HepG2 (cell line): ENCODE measurements around the gene RPS6KA5. TPM values are rescaled to one million over a fixed set of nuclear protein-coding genes. Genes with fewer than 3 reads are reported as not detected.

Experiments
- ATAC-seq: fragments of 200-7000 bp; cut with Tn5 transposase; 3 replicates; pipeline ENCODE4 v1.9.1; 2020; ENCODE audit warnings: mild to moderate bottlenecking, moderate library complexity
- BruUV-seq: library from RNA; stranded (reverse); fragments of 400-500 nt; replicated peaks from 2 replicates; lab custom pipeline; 2021; lab: Mats Ljungman, UMichigan
- CTCF ChIA-PET: fragments of 300-600 bp; formaldehyde crosslinking; extraction: SDS; loops from one replicate; lab custom pipeline; 2021; ENCODE audit warnings: low total read pairs, inconsistent platforms, low intra/inter-chr PET ratio; lab: Yijun Ruan, JAX
- POLR2A ChIA-PET: fragments of 350-600 bp; sonication (Branson Sonifier 250); formaldehyde crosslinking; loops from one replicate; lab custom pipeline; 2020; ENCODE audit warnings: antibody characterized with exemption, inconsistent platforms; lab: Yijun Ruan, JAX
- DNase-seq: peaks from one replicate; pipeline ENCODE4 v3.0.0-alpha.2; 2015; ENCODE audit warnings: low spot score
- FAIRE-seq: peaks from 3 replicates; lab custom pipeline; 2011; peaks lifted over from hg19 to GRCh38; lab: Jason Lieb, UNC
- H2AFZ ChIP-seq: one replicate; pipeline ENCODE4 v1.6.1; 2011; ENCODE audit warnings: low read length, inconsistent platforms
- H3K27ac ChIP-seq: fragments of 300-600 bp; 3 replicates; pipeline ENCODE4 v1.8.0; 2011; ENCODE audit warnings: mixed run types, mild to moderate bottlenecking, mixed read lengths, low read length, inconsistent platforms; ENCODE audit not compliant: insufficient read depth; ENCODE audit errors: extremely low read length
- H3K27me3 ChIP-seq, 2 experiments: fragments of 200-600 bp in 1 of 2; 2 replicates in 1 of 2; 3 replicates in 1 of 2; pipeline versions ENCODE4 v1.6.0 to v1.8.0; 2011; ENCODE audit warnings: low read length in 2 of 2, mild to moderate bottlenecking in 2 of 2, moderate library complexity in 2 of 2, inconsistent platforms in 1 of 2; ENCODE audit not compliant: insufficient read depth in 2 of 2, control insufficient read depth in 1 of 2
- H3K36me3 ChIP-seq, 2 experiments: fragments of 200-600 bp in 1 of 2; replicated peaks in 1 of 2; 2 replicates in 1 of 2; 3 replicates in 1 of 2; pipeline versions ENCODE4 v1.5.1 to v1.8.0; 2011; ENCODE audit warnings: low read length in 2 of 2, inconsistent platforms in 1 of 2; ENCODE audit not compliant: insufficient read depth in 2 of 2, control insufficient read depth in 1 of 2
- H3K4me1 ChIP-seq: 2 replicates; pipeline ENCODE4 v1.5.1; 2012; ENCODE audit warnings: low read length, inconsistent platforms; ENCODE audit not compliant: insufficient read depth
- H3K4me2 ChIP-seq: 2 replicates; pipeline ENCODE4 v1.6.0; 2011; ENCODE audit warnings: low read depth, low read length, inconsistent platforms
- H3K4me3 ChIP-seq, 3 experiments: fragments of 200-600 bp in 1 of 3; sonication (generic), shearing (Covaris generic) in 1 of 3; replicated peaks in 1 of 3; 2 replicates each; pipeline ENCODE4 v1.5.1; 2011 to 2016; ENCODE audit warnings: low read length in 3 of 3, inconsistent platforms in 2 of 3, low read depth in 2 of 3, mild to moderate bottlenecking in 2 of 3, control low read depth in 1 of 3, mixed read lengths in 1 of 3; ENCODE audit not compliant: insufficient read depth in 1 of 3
- H3K79me2 ChIP-seq: one replicate; pipeline ENCODE4 v1.6.1; 2011; ENCODE audit warnings: low read length, inconsistent platforms; ENCODE audit not compliant: insufficient read depth
- H3K9ac ChIP-seq: 2 replicates; pipeline ENCODE4 v1.6.0; 2011; ENCODE audit warnings: mild to moderate bottlenecking, low read depth, low read length, inconsistent platforms; ENCODE audit not compliant: insufficient read depth
- H3K9me3 ChIP-seq: 2 replicates; pipeline ENCODE4 v1.5.1; 2012; ENCODE audit warnings: mild to moderate bottlenecking, low read length
- H4K20me1 ChIP-seq: 2 replicates; pipeline ENCODE4 v1.6.0; 2011; ENCODE audit warnings: inconsistent platforms, mild to moderate bottlenecking, low read length, moderate library complexity; ENCODE audit not compliant: insufficient read depth
- ERF ChIP-seq: IDR thresholded peaks from 2 replicates; pipeline ENCODE4 v1.6.1; 2018; ENCODE audit warnings: missing biosample characterization, missing genetic modification reagents
- GTF2F1 ChIP-seq: fragments of 150-350 bp; IDR thresholded peaks from 2 replicates; pipeline ENCODE4 v1.6.1; 2014; ENCODE audit warnings: low read length
- HMG20B ChIP-seq: conservative IDR thresholded peaks from 2 replicates; pipeline ENCODE4 v1.6.1; 2016; ENCODE audit warnings: missing genetic modification reagents, missing compliant biosample characterization
- HNF4A ChIP-seq: sonication (generic); formaldehyde crosslinking; IDR thresholded peaks from 2 replicates; pipeline ENCODE4 v1.4.0; 2020; ENCODE audit warnings: missing genetic modification reagents
- NCOR1 ChIP-seq: fragments of 200-600 bp; sonication (generic); IDR thresholded peaks from 2 replicates; pipeline ENCODE4 v1.7.0; 2017; ENCODE audit warnings: antibody characterized with exemption, low read length, borderline replicate concordance
- POLR2A ChIP-seq, 2 experiments: IDR thresholded peaks; 2 replicates each; pipeline ENCODE4 v1.6.1; 2011; ENCODE audit warnings: low read depth in 2 of 2, low read length in 2 of 2, mild to moderate bottlenecking in 1 of 2, moderate library complexity in 1 of 2; ENCODE audit not compliant: insufficient read depth in 1 of 2
- SP4 ChIP-seq: sonication (generic); formaldehyde crosslinking; IDR thresholded peaks from 2 replicates; pipeline ENCODE4 v1.8.1; 2023; ENCODE audit warnings: mild to moderate bottlenecking, missing genetic modification reagents
- TCF7 ChIP-seq: sonication (generic); IDR thresholded peaks from 2 replicates; pipeline ENCODE4 v1.6.1; 2016; ENCODE audit warnings: antibody characterized with exemption, low read depth
- ZNF160 ChIP-seq: sonication (generic); formaldehyde crosslinking; IDR thresholded peaks from 2 replicates; pipeline ENCODE4 v1.8.0; 2022; ENCODE audit warnings: mild to moderate bottlenecking, inconsistent platforms, missing genetic modification reagents
- ZNF24 ChIP-seq: fragments of 450-650 bp; IDR thresholded peaks from 2 replicates; pipeline ENCODE4 v1.6.1; 2017; ENCODE audit warnings: antibody characterized with exemption, mild to moderate bottlenecking
- ZNF260 ChIP-seq: sonication (generic); formaldehyde crosslinking; IDR thresholded peaks from 2 replicates; pipeline ENCODE4 v1.4.0; 2020; ENCODE audit warnings: missing genetic modification reagents, low read depth, mild to moderate bottlenecking, borderline replicate concordance
- ZZZ3 ChIP-seq: sonication (generic); formaldehyde crosslinking; IDR thresholded peaks from 2 replicates; pipeline ENCODE4 v1.4.0; 2020; ENCODE audit warnings: missing genetic modification reagents, mild to moderate bottlenecking, borderline replicate concordance
- WGBS: methylation state at CpG from one replicate; pipeline ENCODE4 v1.1.6; 2017; ENCODE audit warnings: low lambda C conversion rate; 5-methylcytosine and 5-hydroxymethylcytosine counted together
- in situ Hi-C: cut with HindIII; loops from 2 replicates; pipeline ENCODE4 v1.10.0; 2017; ENCODE audit warnings: low pct_unique_long_range_greater_than_20kb; ENCODE audit not compliant: extremely low pct_ligation_motif_present
- intact Hi-C: fragments of 100-400 bp; cut with micrococcal nuclease; formaldehyde crosslinking; loops from one replicate; pipeline ENCODE4 v1.10.0; 2022; ENCODE audit not compliant: unreplicated experiment
- polyA plus RNA-seq, 8 experiments: library from polyadenylated mRNA; depleted of rRNA in 3 of 8; stranded (reverse) in 7 of 8; unstranded in 1 of 8; fragments of >200 nt; fragmentation: Illumina TruSeq in 4 of 8; extraction: Trizol in 4 of 8; gene quantifications; 2 replicates each; pipeline versions ENCODE4 v1.2.1 to v1.2.3, GENCODE V29; 2011 to 2016; ENCODE audit warnings: low read depth in 4 of 8, missing spikeins in 1 of 8, mixed read lengths in 1 of 8; ENCODE audit not compliant: insufficient read depth in 1 of 8
- total RNA-seq, 5 experiments: library from RNA; depleted of rRNA; stranded (reverse); fragments of >200 nt; fragmentation: Illumina TruSeq; extraction: Trizol; gene quantifications; 2 replicates each; pipeline ENCODE4 v1.2.3, GENCODE V29; 2016; ENCODE audit warnings: low read depth in 1 of 5
- TF ChIP-seq, protein P1 (sequence below): IDR thresholded peaks from 2 replicates; pipeline ENCODE4 v1.6.1; 2016; ENCODE audit warnings: mild to moderate bottlenecking, missing biosample characterization, missing genetic modification reagents
- TF ChIP-seq, protein P2 (sequence below): sonication (generic); formaldehyde crosslinking; IDR thresholded peaks from 2 replicates; pipeline ENCODE4 v1.4.0; 2020; ENCODE audit warnings: low read depth, missing genetic modification reagents
- TF ChIP-seq, protein P3 (sequence below): sonication (generic); formaldehyde crosslinking; IDR thresholded peaks from 2 replicates; pipeline ENCODE4 v1.4.0; 2020; ENCODE audit warnings: mild to moderate bottlenecking, missing genetic modification reagents

The RPS6KA5 gene
- total and polyA plus RNA-seq, 2 of the 13 experiments (the other 11 are each of a cell fraction or from before 2014, with no cell fraction given) = 0.50 to 0.58 TPM

DNA sequence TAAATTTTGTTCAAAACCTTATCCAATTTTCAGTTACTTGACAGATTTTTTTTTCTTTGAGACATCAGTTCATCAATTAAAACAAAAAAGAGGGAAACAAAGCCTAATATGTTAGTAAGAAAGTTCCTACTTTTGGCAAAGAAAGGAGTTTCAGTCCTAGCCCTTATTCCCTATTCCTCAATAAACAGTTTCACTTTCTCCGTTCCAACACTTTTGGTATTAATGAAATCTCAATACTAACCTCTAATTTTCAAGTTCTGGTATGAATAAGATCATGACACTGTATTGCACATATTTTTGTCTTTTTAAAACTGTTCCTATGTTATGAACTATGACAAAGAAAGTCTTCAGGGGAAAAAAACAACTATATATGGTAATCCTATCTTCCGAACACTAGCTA, 48.4 kb downstream of the RPS6KA5 start:
- H4K20me1 ChIP-seq = no peaks in the 10 kb centered on the region
- in situ Hi-C loops = no loop called here
- no peaks in the 10 kb centered on the region for H3K9me3 ChIP-seq
- ATAC-seq = no peak
- BruUV-seq = no TSS peak
- no peak overlapping the region for H3K4me2 ChIP-seq
- no peak overlapping the region for H3K9ac ChIP-seq
- ChIA-PET POLR2A (no interaction called here), CTCF (no interaction called here)
- TF ChIP-seq SP4 (no peak), ZNF24 (no peak), NCOR1 (no peak), HNF4A (CRISPR knock-in tag) (no peak), POLR2A (IDR thresholded peaks at IDR 0.05; ENCODE audit: insufficient read depth in 1 of 2, low read depth in 2 of 2, low read length in 2 of 2) (no peak), TCF7 (no peak), ZZZ3 (CRISPR knock-in tag) (no peak), ZNF260 (CRISPR knock-in tag) (no peak), ERF (CRISPR knock-in tag) (no peak), ZNF160 (CRISPR knock-in tag) (no peak), HMG20B (no peak), GTF2F1 (no peak)
- TF ChIP-seq, protein P1, sequence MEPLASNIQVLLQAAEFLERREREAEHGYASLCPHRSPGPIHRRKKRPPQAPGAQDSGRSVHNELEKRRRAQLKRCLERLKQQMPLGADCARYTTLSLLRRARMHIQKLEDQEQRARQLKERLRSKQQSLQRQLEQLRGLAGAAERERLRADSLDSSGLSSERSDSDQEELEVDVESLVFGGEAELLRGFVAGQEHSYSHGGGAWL (CRISPR knock-in tag) = no peak
- TF ChIP-seq, protein P2, sequence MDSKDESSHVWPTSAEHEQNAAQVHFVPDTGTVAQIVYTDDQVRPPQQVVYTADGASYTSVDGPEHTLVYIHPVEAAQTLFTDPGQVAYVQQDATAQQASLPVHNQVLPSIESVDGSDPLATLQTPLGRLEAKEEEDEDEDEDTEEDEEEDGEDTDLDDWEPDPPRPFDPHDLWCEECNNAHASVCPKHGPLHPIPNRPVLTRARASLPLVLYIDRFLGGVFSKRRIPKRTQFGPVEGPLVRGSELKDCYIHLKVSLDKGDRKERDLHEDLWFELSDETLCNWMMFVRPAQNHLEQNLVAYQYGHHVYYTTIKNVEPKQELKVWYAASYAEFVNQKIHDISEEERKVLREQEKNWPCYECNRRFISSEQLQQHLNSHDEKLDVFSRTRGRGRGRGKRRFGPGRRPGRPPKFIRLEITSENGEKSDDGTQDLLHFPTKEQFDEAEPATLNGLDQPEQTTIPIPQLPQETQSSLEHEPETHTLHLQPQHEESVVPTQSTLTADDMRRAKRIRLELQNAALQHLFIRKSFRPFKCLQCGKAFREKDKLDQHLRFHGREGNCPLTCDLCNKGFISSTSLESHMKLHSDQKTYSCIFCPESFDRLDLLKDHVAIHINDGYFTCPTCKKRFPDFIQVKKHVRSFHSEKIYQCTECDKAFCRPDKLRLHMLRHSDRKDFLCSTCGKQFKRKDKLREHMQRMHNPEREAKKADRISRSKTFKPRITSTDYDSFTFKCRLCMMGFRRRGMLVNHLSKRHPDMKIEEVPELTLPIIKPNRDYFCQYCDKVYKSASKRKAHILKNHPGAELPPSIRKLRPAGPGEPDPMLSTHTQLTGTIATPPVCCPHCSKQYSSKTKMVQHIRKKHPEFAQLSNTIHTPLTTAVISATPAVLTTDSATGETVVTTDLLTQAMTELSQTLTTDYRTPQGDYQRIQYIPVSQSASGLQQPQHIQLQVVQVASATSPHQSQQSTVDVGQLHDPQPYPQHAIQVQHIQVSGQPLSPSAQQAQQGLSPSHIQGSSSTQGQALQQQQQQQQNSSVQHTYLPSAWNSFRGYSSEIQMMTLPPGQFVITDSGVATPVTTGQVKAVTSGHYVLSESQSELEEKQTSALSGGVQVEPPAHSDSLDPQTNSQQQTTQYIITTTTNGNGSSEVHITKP (CRISPR knock-in tag) = no peak
- TF ChIP-seq, protein P3, sequence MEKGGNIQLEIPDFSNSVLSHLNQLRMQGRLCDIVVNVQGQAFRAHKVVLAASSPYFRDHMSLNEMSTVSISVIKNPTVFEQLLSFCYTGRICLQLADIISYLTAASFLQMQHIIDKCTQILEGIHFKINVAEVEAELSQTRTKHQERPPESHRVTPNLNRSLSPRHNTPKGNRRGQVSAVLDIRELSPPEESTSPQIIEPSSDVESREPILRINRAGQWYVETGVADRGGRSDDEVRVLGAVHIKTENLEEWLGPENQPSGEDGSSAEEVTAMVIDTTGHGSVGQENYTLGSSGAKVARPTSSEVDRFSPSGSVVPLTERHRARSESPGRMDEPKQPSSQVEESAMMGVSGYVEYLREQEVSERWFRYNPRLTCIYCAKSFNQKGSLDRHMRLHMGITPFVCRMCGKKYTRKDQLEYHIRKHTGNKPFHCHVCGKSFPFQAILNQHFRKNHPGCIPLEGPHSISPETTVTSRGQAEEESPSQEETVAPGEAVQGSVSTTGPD (CRISPR knock-in tag) = no peak
- no peak overlapping the region for H3K27ac ChIP-seq
- H3K4me3 ChIP-seq = no peak overlapping the region
- intact Hi-C loops = no loop called here
- H3K79me2 ChIP-seq = no peaks in the 10 kb centered on the region
- H3K27me3 ChIP-seq = no peaks in the 10 kb centered on the region; a peak in 1 of 5 replicates
- no peaks in the 10 kb centered on the region for H3K4me1 ChIP-seq
- DNase-seq = no peak
- FAIRE-seq = no peak
- H2AFZ ChIP-seq = no peak overlapping the region
- H3K36me3 ChIP-seq = no peaks in the 10 kb centered on the region
- 82% methylated on average over 2 of the region's 2 CpGs for WGBS
